Body of pancreas (tissue), 4 donors: ENCODE results near the gene TENM4. TPM values are rescaled to one million over a fixed set of nuclear protein-coding genes. Genes with fewer than 3 reads are reported as not detected.
A peak's percentile ranks its signal among the peaks of the same experiment; 100 is the strongest.

Experiments
- ATAC-seq: fragments of 150-250 bp; one replicate; pipeline ENCODE4 v1.9.1; 2016
- DNase-seq, 4 donors: peaks; one replicate each; pipeline ENCODE4 v3.0.0-alpha.2; 2019
- H3K27ac ChIP-seq, 4 donors: fragments of 200-600 bp; sonication (generic); 1 replicate in 3 of 4; 2 replicates in 1 of 4; pipeline versions ENCODE4 v1.5.1 to v1.6.1; 2016 to 2019; ENCODE audit warnings: mild to moderate bottlenecking in 1 of 4, mixed read lengths in 1 of 4, moderate library complexity in 1 of 4
- H3K27me3 ChIP-seq, 2 donors: fragments of 200-600 bp; sonication (generic); one replicate each; pipeline ENCODE4 v1.6.0; 2016; ENCODE audit warnings: mild to moderate bottlenecking in 1 of 2
- H3K36me3 ChIP-seq, 2 donors: fragments of 200-600 bp; sonication (generic); replicated peaks in 1 of 2; 2 replicates each; pipeline ENCODE4 v1.5.1; 2016; ENCODE audit warnings: low read depth in 2 of 2; ENCODE audit not compliant: insufficient read depth in 1 of 2
- H3K4me1 ChIP-seq: fragments of 200-600 bp; sonication (generic); one replicate; pipeline ENCODE4 v1.6.0; 2016
- H3K4me3 ChIP-seq, 2 donors: fragments of 200-600 bp; sonication (generic); 1 replicate in 1 of 2; 2 replicates in 1 of 2; pipeline ENCODE4 v1.5.1; 2016 to 2019
- H3K9me3 ChIP-seq, 3 donors: fragments of 200-600 bp; sonication (generic); 1 replicate in 2 of 3; 2 replicates in 1 of 3; pipeline ENCODE4 v1.5.1; 2016
- POLR2A ChIP-seq, 3 donors: fragments of 450-650 bp; IDR thresholded peaks; one replicate each; pipeline ENCODE4 v1.6.1; 2016; ENCODE audit warnings: antibody characterized with exemption in 3 of 3, mild to moderate bottlenecking in 2 of 3
- WGBS, 2 donors: methylation state at CpG; one replicate each; pipeline ENCODE4 v1.1.5; 2017; 5-methylcytosine and 5-hydroxymethylcytosine counted together
- intact Hi-C: fragments of 100-400 bp; cut with DNase I; formaldehyde crosslinking; loops from one replicate; pipeline ENCODE4 v1.15.1; 2023
- total RNA-seq, 2 donors: library from RNA; depleted of rRNA; stranded (reverse); fragments of >200 nt; gene quantifications; one replicate each; pipeline ENCODE4 v1.1.0, GENCODE V29; 2016
- TF ChIP-seq, protein P1 (sequence below), 7 experiments: fragments of 450-650 bp in 4 of 7; fragments of 200-600 bp in 3 of 7; sonication (generic) in 3 of 7; IDR thresholded peaks; one replicate each; pipeline ENCODE4 v1.5.1; 2016 to 2019; ENCODE audit warnings: antibody characterized with exemption in 7 of 7

Gene TENM4
- 1 to 10 TPM in 1 of 2 donors, under 1 TPM in 1; 0.78 to 6.6 TPM for total RNA-seq

DNA sequence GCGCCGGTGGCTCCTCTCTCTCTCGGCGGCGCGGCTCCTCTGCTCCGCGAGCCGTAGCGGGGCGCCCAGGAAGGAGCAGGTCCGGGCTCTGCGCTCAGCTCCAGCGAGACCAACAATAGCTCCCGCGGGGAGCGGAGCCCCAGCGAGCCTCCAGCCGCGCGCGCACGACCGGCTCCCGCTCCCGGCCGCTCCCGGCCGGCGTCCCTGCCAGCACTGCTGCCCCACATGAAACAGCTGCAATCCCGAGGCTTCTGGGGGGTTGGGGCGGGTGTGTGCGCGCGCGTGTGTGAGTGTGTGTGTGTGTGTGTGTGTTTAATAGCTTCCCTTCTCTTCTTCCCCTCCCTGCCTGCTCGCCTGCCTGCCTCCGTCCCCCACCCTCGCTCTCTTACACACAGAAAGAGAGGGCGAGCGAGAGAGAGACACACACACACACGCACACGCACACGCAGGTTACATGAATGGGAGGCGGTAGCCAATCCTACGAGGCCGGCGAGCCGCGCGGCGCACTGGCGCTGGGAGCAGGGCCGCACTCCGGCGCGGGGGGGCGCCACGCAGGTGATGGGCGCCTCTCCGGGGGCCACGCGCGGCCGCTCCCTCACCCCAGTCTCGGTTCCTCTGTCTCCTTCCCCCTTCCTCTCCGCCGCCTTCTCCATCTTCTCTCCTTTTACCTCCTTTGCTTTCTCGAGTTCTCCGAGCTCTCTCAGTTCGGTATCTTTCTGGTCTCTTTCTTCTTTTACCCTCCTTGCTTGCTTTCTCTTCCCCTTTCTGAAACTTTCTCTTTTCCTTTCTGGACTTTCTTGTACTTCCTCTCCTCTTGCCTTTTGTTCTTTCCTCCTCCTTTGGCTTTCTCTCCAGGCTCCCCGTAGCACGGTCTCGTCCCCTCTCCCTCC, at the start of gene TENM4:
TENM4 (minus strand) TSS at position 460 of the 890 bp plus-strand sequence. CDS start 371,086 bp downstream, outside the sequence.
- Histone ChIP-seq H3K4me1 (peaks cover 48% of the 10 kb centered on the region), H3K27ac (no peak within 1 kb of the TSS), H3K27me3 (peaks cover 0 to 43% of the 10 kb centered on the region in 2 donors), H3K4me3 (peak within 1 kb of the TSS; percentile 20), H3K9me3 (no peaks in the 10 kb centered on the region), H3K36me3 (no peaks in the 10 kb centered on the region)
- ATAC-seq = peak; percentile 57
- WGBS, 2 donors = 2 to 3% methylated on average over 48 to 70 of the region's 74 CpGs
- intact Hi-C loops = no loop called here
- DNase-seq = peak in 3 of 4 donors; percentile 36 to 50 (median 44)
- peak in 1 of 3 donors; percentile 27 for TF ChIP-seq POLR2A (IDR thresholded peaks at IDR 0.05)
- TF ChIP-seq, protein P1, sequence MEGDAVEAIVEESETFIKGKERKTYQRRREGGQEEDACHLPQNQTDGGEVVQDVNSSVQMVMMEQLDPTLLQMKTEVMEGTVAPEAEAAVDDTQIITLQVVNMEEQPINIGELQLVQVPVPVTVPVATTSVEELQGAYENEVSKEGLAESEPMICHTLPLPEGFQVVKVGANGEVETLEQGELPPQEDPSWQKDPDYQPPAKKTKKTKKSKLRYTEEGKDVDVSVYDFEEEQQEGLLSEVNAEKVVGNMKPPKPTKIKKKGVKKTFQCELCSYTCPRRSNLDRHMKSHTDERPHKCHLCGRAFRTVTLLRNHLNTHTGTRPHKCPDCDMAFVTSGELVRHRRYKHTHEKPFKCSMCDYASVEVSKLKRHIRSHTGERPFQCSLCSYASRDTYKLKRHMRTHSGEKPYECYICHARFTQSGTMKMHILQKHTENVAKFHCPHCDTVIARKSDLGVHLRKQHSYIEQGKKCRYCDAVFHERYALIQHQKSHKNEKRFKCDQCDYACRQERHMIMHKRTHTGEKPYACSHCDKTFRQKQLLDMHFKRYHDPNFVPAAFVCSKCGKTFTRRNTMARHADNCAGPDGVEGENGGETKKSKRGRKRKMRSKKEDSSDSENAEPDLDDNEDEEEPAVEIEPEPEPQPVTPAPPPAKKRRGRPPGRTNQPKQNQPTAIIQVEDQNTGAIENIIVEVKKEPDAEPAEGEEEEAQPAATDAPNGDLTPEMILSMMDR (IDR thresholded peaks at IDR 0.05) = no peak

DNA sequence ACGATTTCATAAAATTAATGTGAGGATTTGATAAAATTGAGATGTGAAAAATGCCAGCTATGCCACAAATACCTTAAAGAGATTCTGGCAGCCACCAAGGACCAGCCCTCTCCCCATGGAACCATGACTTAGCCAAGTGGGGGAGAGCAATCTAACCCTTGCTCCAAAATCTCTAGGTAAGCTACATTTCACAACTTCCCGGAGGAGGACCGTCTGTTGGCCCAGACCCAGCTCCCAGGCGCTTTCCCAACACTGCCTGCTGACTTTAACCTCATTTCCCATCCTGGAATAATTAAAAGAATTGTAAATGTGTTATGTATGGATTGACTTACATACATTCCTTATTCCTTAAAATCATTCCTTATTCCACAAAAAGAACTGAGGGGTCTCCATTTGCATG, 47.5 kb upstream of the TENM4 start:
- intact Hi-C loops = no loop called here
- TF ChIP-seq POLR2A (IDR thresholded peaks at IDR 0.05) = no peak
- TF ChIP-seq, protein P1 (IDR thresholded peaks at IDR 0.05) = no peak
- Histone ChIP-seq H3K27me3 (no peaks in the 10 kb centered on the region), H3K27ac (no peak overlapping the region), H3K4me1 (no peaks in the 10 kb centered on the region), H3K9me3 (no peaks in the 10 kb centered on the region), H3K4me3 (no peak overlapping the region), H3K36me3 (no peaks in the 10 kb centered on the region)
- WGBS, 2 donors = 47 to 56% methylated on average over 4 of the region's 4 CpGs
- DNase-seq (peak in 1 of 4 donors; percentile 13), ATAC-seq (no peak)

DNA sequence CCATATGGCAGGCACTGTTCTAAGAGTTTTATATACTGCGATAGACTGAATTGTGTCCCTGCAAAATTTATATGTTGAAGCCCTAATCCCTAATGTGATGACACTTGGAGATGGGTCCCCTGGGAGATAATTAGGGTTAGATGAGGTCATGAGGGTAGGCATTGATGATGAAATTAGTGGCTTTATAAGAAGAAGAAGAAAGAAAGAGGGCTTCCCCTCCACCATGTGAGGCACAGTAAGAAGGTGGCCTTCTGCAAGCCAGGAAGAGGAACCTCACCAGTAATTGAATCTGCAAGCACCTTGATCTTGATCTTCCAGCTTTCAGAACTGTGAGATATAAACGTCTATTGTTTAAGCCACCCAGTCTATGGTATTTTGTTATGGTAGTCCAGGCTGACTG, 46.6 kb upstream of the TENM4 start:
- TF ChIP-seq, protein P1 (IDR thresholded peaks at IDR 0.05) = no peak
- no peak for TF ChIP-seq POLR2A (IDR thresholded peaks at IDR 0.05)
- H3K9me3 ChIP-seq = no peaks in the 10 kb centered on the region

DNA sequence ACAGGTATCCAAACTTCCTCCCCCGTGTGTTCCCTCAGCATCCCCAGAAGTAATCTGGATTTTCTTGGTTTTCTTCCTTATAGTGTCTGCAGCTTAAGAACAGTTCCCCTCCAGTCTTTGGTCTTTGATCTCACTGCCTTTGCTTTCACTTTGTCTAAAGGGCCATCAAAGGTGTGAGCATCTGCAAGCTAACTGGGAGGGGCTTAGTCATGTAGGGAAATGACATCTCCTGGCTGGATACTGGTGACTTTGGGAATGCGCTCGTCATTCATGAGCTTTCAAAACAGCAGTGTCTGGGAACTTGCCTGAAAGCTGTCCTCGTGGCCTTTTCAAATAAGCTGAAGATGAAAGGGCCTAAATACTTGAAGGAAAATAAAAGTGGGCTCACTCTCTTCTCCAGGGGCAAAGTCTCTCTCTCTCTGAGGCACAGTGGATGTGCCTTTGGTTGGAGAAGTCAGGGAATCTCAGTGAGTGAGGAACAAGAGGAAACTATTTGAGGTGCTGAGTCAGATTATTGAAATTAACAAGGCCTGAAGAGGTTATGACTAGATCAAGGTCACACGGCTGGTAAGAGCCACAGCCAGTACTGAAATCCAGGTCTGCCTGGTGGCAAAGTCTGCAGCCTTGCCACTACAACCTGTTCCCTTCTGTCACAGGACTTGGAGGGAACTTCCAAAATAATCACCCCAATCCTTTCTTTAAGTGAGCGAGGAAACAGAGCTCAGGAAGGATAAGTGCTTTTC, 45.6 kb upstream of the TENM4 start:
- TF ChIP-seq, protein P1 (IDR thresholded peaks at IDR 0.05) = no peak
- no peak for TF ChIP-seq POLR2A (IDR thresholded peaks at IDR 0.05)
- Histone ChIP-seq H3K27me3 (no peaks in the 10 kb centered on the region), H3K27ac (no peak overlapping the region), H3K36me3 (no peaks in the 10 kb centered on the region), H3K4me1 (no peaks in the 10 kb centered on the region), H3K4me3 (no peak overlapping the region), H3K9me3 (no peaks in the 10 kb centered on the region)
- intact Hi-C loops = no loop called here
- WGBS, 2 donors = 51 to 56% methylated on average over 6 of the region's 6 CpGs
- no peak for ATAC-seq
- no peak for DNase-seq

More for the DNA sequence above, 46.6 kb upstream of the TENM4 start:
- intact Hi-C loops = no loop called here
- no peak for DNase-seq
- H3K36me3 ChIP-seq = no peaks in the 10 kb centered on the region
- H3K27me3 ChIP-seq = no peaks in the 10 kb centered on the region
- ATAC-seq = no peak
- 60 to 65% methylated on average over 2 of the region's 2 CpGs for WGBS, 2 donors
- H3K4me3 ChIP-seq = no peak overlapping the region
- H3K4me1 ChIP-seq = no peaks in the 10 kb centered on the region
- H3K27ac ChIP-seq = no peak overlapping the region
